ENCODE data around the gene BPI. TPM values are rescaled to one million over a fixed set of nuclear protein-coding genes. Genes with fewer than 3 reads are reported as not detected.
A peak's percentile ranks its signal among the peaks of the same experiment; 100 is the strongest.
"Not testable (repeated sequence)": the region's sequence is repeated elsewhere in the genome, so short reads cannot be mapped to it uniquely, and the experiment has no call there.

The BPI gene
- total RNA-seq, 1 donor = 1.4 TPM

- DNase-seq (ENCODE audit: low read depth) = no peak
- H3K4me3 ChIP-seq (ENCODE audit: low read depth, low read length) = no peak overlapping the region
- no peak for TF ChIP-seq CTCF (IDR thresholded peaks at IDR 0.05; ENCODE audit: insufficient read depth, low read length)
These were observed 65.4 kb downstream of the BPI start for GRCh38 chr20:38369389-38369788.

GRCh38 chr20:38372806-38373205, 68.8 kb downstream of the BPI start:
- TF ChIP-seq CTCF (IDR thresholded peaks at IDR 0.05; ENCODE audit: insufficient read depth, low read length) = no peak
- no peak overlapping the region for H3K4me3 ChIP-seq (ENCODE audit: low read depth, low read length)
- peak; percentile 41 for DNase-seq (ENCODE audit: low read depth)

GRCh38 chr20:38373231-38373867, 69.4 kb downstream of the BPI start:
- peak; percentile 36 for DNase-seq (ENCODE audit: low read depth)
- no peak overlapping the region for H3K4me3 ChIP-seq (ENCODE audit: low read depth, low read length)
- TF ChIP-seq CTCF (IDR thresholded peaks at IDR 0.05; ENCODE audit: insufficient read depth, low read length) = no peak

GRCh38 chr20:38373898-38374297, 69.9 kb downstream of the BPI start:
- no peak for TF ChIP-seq CTCF (IDR thresholded peaks at IDR 0.05; ENCODE audit: insufficient read depth, low read length)
- H3K4me3 ChIP-seq (ENCODE audit: low read depth, low read length) = no peak overlapping the region
- no peak for DNase-seq (ENCODE audit: low read depth)

- no peak for DNase-seq (ENCODE audit: low read depth)
- no peak overlapping the region for H3K4me3 ChIP-seq (ENCODE audit: low read depth, low read length)
- no peak for TF ChIP-seq CTCF (IDR thresholded peaks at IDR 0.05; ENCODE audit: insufficient read depth, low read length)
These were observed 73.2 kb downstream of the BPI start for GRCh38 chr20:38377039-38377685.

- H3K4me3 ChIP-seq (ENCODE audit: low read depth, low read length); DNase-seq (ENCODE audit: low read depth): not testable (repeated sequence)
These were observed 73.9 kb downstream of the BPI start for GRCh38 chr20:38377838-38378237.

GRCh38 chr20:38383147-38383546, 79.2 kb downstream of the BPI start:
- DNase-seq (ENCODE audit: low read depth) = no peak
- no peak overlapping the region for H3K4me3 ChIP-seq (ENCODE audit: low read depth, low read length)
- no peak for TF ChIP-seq CTCF (IDR thresholded peaks at IDR 0.05; ENCODE audit: insufficient read depth, low read length)

Data from fibroblast of the aortic adventitia (primary cell).